ENCODE data around the gene KIDINS220. TPM values are rescaled to one million over a fixed set of nuclear protein-coding genes. Genes with fewer than 3 reads are reported as not detected.

Gene KIDINS220
- total and polyA plus RNA-seq, 9 of the 15 experiments (the other 6 are each of a cell fraction or from before 2014, with no cell fraction given), result 15.2 to 48.0 (median 34.4) TPM

GRCh38 chr2:8682719-8683667, 154.4 kb downstream of the KIDINS220 start (continued):
- TF ChIP-seq NFIX (CRISPR knock-in tag; IDR thresholded peaks at IDR 0.05; ENCODE audit: low read depth), result no peak
- TF ChIP-seq PATZ1 (CRISPR knock-in tag; IDR thresholded peaks at IDR 0.05; ENCODE audit: borderline replicate concordance), result no peak
- TF ChIP-seq AFF1 (IDR thresholded peaks at IDR 0.05; ENCODE audit: low read depth in 1 of 2, partially characterized antibody in 2 of 2), result no peak
- TF ChIP-seq ZNF280A (IDR thresholded peaks at IDR 0.05; ENCODE audit: low read depth, partially characterized antibody), result no peak
- TF ChIP-seq XRCC5 (IDR thresholded peaks at IDR 0.05; ENCODE audit: low read depth, low read length), result no peak
- TF ChIP-seq U2AF1 (optimal IDR thresholded peaks at IDR 0.05; ENCODE audit: low read depth, low read length), result no peak
- no peak for TF ChIP-seq ZNF707 (CRISPR knock-in tag; conservative IDR thresholded peaks at IDR 0.05)
- no peak for TF ChIP-seq ARNT (IDR thresholded peaks at IDR 0.05)
- TF ChIP-seq, protein P1, sequence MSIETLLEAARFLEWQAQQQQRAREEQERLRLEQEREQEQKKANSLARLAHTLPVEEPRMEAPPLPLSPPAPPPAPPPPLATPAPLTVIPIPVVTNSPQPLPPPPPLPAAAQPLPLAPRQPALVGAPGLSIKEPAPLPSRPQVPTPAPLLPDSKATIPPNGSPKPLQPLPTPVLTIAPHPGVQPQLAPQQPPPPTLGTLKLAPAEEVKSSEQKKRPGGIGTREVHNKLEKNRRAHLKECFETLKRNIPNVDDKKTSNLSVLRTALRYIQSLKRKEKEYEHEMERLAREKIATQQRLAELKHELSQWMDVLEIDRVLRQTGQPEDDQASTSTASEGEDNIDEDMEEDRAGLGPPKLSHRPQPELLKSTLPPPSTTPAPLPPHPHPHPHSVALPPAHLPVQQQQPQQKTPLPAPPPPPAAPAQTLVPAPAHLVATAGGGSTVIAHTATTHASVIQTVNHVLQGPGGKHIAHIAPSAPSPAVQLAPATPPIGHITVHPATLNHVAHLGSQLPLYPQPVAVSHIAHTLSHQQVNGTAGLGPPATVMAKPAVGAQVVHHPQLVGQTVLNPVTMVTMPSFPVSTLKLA (conservative IDR thresholded peaks at IDR 0.05), result peak in 1 of 2 experiments; percentile 16; a peak in 2 of 4 replicates
- no peak for TF ChIP-seq POLR2AphosphoS5 (IDR thresholded peaks at IDR 0.05; ENCODE audit: control insufficient read depth, insufficient read depth, low read depth, low read length)
- TF ChIP-seq FIP1L1 (IDR thresholded peaks at IDR 0.05; ENCODE audit: low read depth, low read length, poor library complexity, severe bottlenecking), result no peak
- TF ChIP-seq TBL1XR1 (IDR thresholded peaks at IDR 0.05; ENCODE audit: low read length in 2 of 2), result 0 out of 4 replicates have a peak, but pooled peaks of 1 of the 2 experiments have one; percentile 5
- peak in 1 of 2 experiments; percentile 8; a peak in 1 of 4 replicates for TF ChIP-seq TEAD1 (CRISPR knock-in tag; IDR thresholded peaks at IDR 0.05)

All from K562 (cell line).